NOMO-1 treated with dmso at 0.1 percent for 144 hours (cell line): ENCODE data around the gene RAB28.
"Not testable (repeated sequence)": the region's sequence is repeated elsewhere in the genome, so short reads cannot be mapped to it uniquely, and the experiment has no call there.

Experiments used
- DNase-seq: peaks from one replicate; lab custom pipeline; 2025; ENCODE audit not compliant: unreplicated experiment; lab: John Stamatoyannopoulos, UW

RAB28 gene

GRCh38 chr4:13452927-13453579 lies 31.1 kb downstream of the RAB28 start:
- no peak for DNase-seq

GRCh38 chr4:13449590-13449989 lies 34.5 kb downstream of the RAB28 start:
- no peak for DNase-seq

GRCh38 chr4:13445841-13446790 lies 38.0 kb downstream of the RAB28 start:
- no peak for DNase-seq

- DNase-seq, result no peak
Measured at GRCh38 chr4:13441506-13441905, 42.6 kb downstream of the RAB28 start.

- no peak for DNase-seq
Measured at GRCh38 chr4:13436962-13437361, 47.2 kb downstream of the RAB28 start.

- no peak for DNase-seq
Measured at GRCh38 chr4:13432453-13432852, 51.7 kb downstream of the RAB28 start.

GRCh38 chr4:13430834-13431568 lies 53.1 kb downstream of the RAB28 start:
- DNase-seq, result no peak

GRCh38 chr4:13427599-13428325 lies 56.4 kb downstream of the RAB28 start:
- no peak for DNase-seq

GRCh38 chr4:13415068-13415785 lies 68.9 kb downstream of the RAB28 start:
- DNase-seq, result no peak

- no peak for DNase-seq
Measured at GRCh38 chr4:13413729-13414437, 70.3 kb downstream of the RAB28 start.

GRCh38 chr4:13411942-13412341 lies 72.2 kb downstream of the RAB28 start:
- DNase-seq, result no peak

GRCh38 chr4:13409324-13409723 lies 74.8 kb downstream of the RAB28 start:
- no peak for DNase-seq

- not testable (repeated sequence) for DNase-seq
Measured at GRCh38 chr4:13406156-13406555, 78.0 kb downstream of the RAB28 start.

GRCh38 chr4:13403833-13404232 lies 80.3 kb downstream of the RAB28 start:
- no peak for DNase-seq

- no peak for DNase-seq
Measured at GRCh38 chr4:13403326-13403725, 80.8 kb downstream of the RAB28 start.

- DNase-seq, result no peak
Measured at GRCh38 chr4:13399257-13399656, 84.9 kb downstream of the RAB28 start.

- no peak for DNase-seq
Measured at GRCh38 chr4:13396161-13396560, 88.0 kb downstream of the RAB28 start.

- DNase-seq, result not testable (repeated sequence)
Measured at GRCh38 chr4:13389901-13390300, 94.2 kb downstream of the RAB28 start.

- no peak for DNase-seq
Measured at GRCh38 chr4:13386405-13387107, 97.6 kb downstream of the RAB28 start.
